Keratinocyte (primary cell): ENCODE measurements around the gene SLC25A2. TPM values are rescaled to one million over a fixed set of nuclear protein-coding genes. Genes with fewer than 3 reads are reported as not detected.
"Not testable (repeated sequence)": the region's sequence is repeated elsewhere in the genome, so short reads cannot be mapped to it uniquely, and the experiment has no call there.

Source experiments
- DNase-seq: peaks from one replicate; pipeline ENCODE4 v3.0.0-alpha.2; 2011; ENCODE audit warnings: low read depth, missing footprints, low spot score
- FAIRE-seq: peaks from 2 replicates; lab custom pipeline; 2011; peaks lifted over from hg19 to GRCh38; lab: Jason Lieb, UNC
- H2AFZ ChIP-seq: 2 replicates; pipeline ENCODE4 v1.6.0; 2012; ENCODE audit warnings: low read length, control low read depth, inconsistent platforms; ENCODE audit not compliant: control insufficient read depth
- H3K27ac ChIP-seq: 2 replicates; pipeline ENCODE4 v1.5.1; 2011; ENCODE audit warnings: low read length; ENCODE audit not compliant: control insufficient read depth, insufficient read depth
- H3K27me3 ChIP-seq: 3 replicates; pipeline ENCODE4 v1.6.0; 2011; ENCODE audit warnings: low read length; ENCODE audit not compliant: control insufficient read depth, insufficient read depth; ENCODE audit errors: extremely low read depth
- H3K36me3 ChIP-seq, 2 experiments: 2 replicates in 1 of 2; 3 replicates in 1 of 2; pipeline ENCODE4 v1.5.1; 2011; ENCODE audit warnings: low read length in 2 of 2, mild to moderate bottlenecking in 1 of 2; ENCODE audit not compliant: control insufficient read depth in 2 of 2, insufficient read depth in 2 of 2; ENCODE audit errors: extremely low read depth in 1 of 2
- H3K4me1 ChIP-seq: 3 replicates; pipeline ENCODE4 v1.5.1; 2011; ENCODE audit warnings: low read length; ENCODE audit not compliant: control insufficient read depth, insufficient read depth; ENCODE audit errors: extremely low read depth
- H3K4me2 ChIP-seq: 3 replicates; pipeline ENCODE4 v1.6.0; 2011; ENCODE audit warnings: low read depth, low read length; ENCODE audit not compliant: control insufficient read depth, insufficient read depth; ENCODE audit errors: extremely low read depth
- H3K4me3 ChIP-seq, 3 experiments: fragments of 200-600 bp in 1 of 3; sonication (generic) in 1 of 3; 2 replicates in 2 of 3; 3 replicates in 1 of 3; pipeline ENCODE4 v1.5.1; 2011 to 2016; ENCODE audit warnings: low read length in 3 of 3, mild to moderate bottlenecking in 3 of 3, control low read depth in 2 of 3, inconsistent platforms in 1 of 3, low read depth in 1 of 3, mixed read lengths in 1 of 3, mixed run types in 1 of 3, moderate library complexity in 1 of 3; ENCODE audit not compliant: control insufficient read depth in 2 of 3, insufficient read depth in 2 of 3; ENCODE audit errors: extremely low read depth in 1 of 3
- H3K79me2 ChIP-seq: 2 replicates; pipeline ENCODE4 v1.6.0; 2012; ENCODE audit warnings: low read length; ENCODE audit not compliant: control insufficient read depth, insufficient read depth
- H3K9ac ChIP-seq: 3 replicates; pipeline ENCODE4 v1.6.0; 2011; ENCODE audit warnings: low read length; ENCODE audit not compliant: control insufficient read depth, insufficient read depth; ENCODE audit errors: extremely low read depth
- H3K9me1 ChIP-seq: 3 replicates; pipeline ENCODE4 v1.6.0; 2011; ENCODE audit warnings: low read length; ENCODE audit not compliant: control insufficient read depth, insufficient read depth; ENCODE audit errors: extremely low read depth
- H3K9me3 ChIP-seq: 2 replicates; pipeline ENCODE4 v1.5.1; 2012; ENCODE audit warnings: low read depth, low read length; ENCODE audit not compliant: control insufficient read depth
- H4K20me1 ChIP-seq: 3 replicates; pipeline ENCODE4 v1.6.0; 2011; ENCODE audit warnings: low read length; ENCODE audit not compliant: control insufficient read depth, insufficient read depth; ENCODE audit errors: extremely low read depth
- CTCF ChIP-seq, 3 experiments: IDR thresholded peaks in 1 of 3; conservative IDR thresholded peaks in 1 of 3; optimal IDR thresholded peaks in 1 of 3; 2 replicates in 2 of 3; 3 replicates in 1 of 3; pipeline versions ENCODE3 to v1.5.1; 2011; ENCODE audit warnings: low read length in 3 of 3, mild to moderate bottlenecking in 3 of 3, moderate library complexity in 2 of 3, control low read depth in 1 of 3, inconsistent platforms in 1 of 3; ENCODE audit not compliant: insufficient read depth in 2 of 3; ENCODE audit errors: extremely low read depth in 1 of 3
- EZH2 ChIP-seq: IDR thresholded peaks from one replicate; pipeline ENCODE4 v1.6.1; 2012; ENCODE audit warnings: inconsistent platforms, mild to moderate bottlenecking, low read length, moderate library complexity
- dilution Hi-C: fragments of 300-500 bp; cut with MboI; formaldehyde crosslinking; loops from one replicate; pipeline ENCODE4 v1.7.0; 2020; ENCODE audit warnings: low sequenced_read_pairs; ENCODE audit not compliant: extremely low pct_ligation_motif_present
- polyA plus RNA-seq, 5 experiments: library from polyadenylated mRNA; depleted of rRNA in 3 of 5; stranded (reverse) in 3 of 5; stranded (forward) in 1 of 5; unstranded in 1 of 5; fragments of >200 nt; gene quantifications; 1 replicate in 1 of 5; 2 replicates in 3 of 5; 3 replicates in 1 of 5; pipeline versions ENCODE4 v1.2.1 to v1.2.3, GENCODE V29; 2011 to 2012; ENCODE audit warnings: missing spikeins in 2 of 5, low read depth in 1 of 5, low replicate concordance in 1 of 5

SLC25A2 gene
- polyA plus RNA-seq, 1 donor (not counting 4 experiments of a cell fraction or from before 2014, with no cell fraction given) = not detected

- no peak for FAIRE-seq
Measured at GRCh38 chr5:141349917-141350619, 46.2 kb upstream of the SLC25A2 start, which contains the start of gene PCDHGB1. Gene PCDHGB1 (plus strand): TSS chr5:141350099. CDS start chr5:141350261, 162 bp downstream.

GRCh38 chr5:141346017-141346416 lies 42.2 kb upstream of the SLC25A2 start:
- H3K9me3 ChIP-seq, H3K9me1 ChIP-seq, H3K4me3 ChIP-seq, dilution Hi-C loops, H3K4me1 ChIP-seq, H4K20me1 ChIP-seq, FAIRE-seq, DNase-seq, H2AFZ ChIP-seq, H3K9ac ChIP-seq, H3K27me3 ChIP-seq, H3K36me3 ChIP-seq, H3K79me2 ChIP-seq, H3K4me2 ChIP-seq, H3K27ac ChIP-seq: not testable (repeated sequence)

More at GRCh38 chr5:141349917-141350619, 46.2 kb upstream of the SLC25A2 start, which contains the start of gene PCDHGB1:
- Histone ChIP-seq H3K9me3 (peaks cover 6% of the 10 kb centered on the region), H3K4me2 (no peak within 1 kb of the TSS), H2AFZ (no peak within 1 kb of the TSS), H3K4me1 (no peaks in the 10 kb centered on the region), H3K9me1 (no peaks in the 10 kb centered on the region), H3K27me3 (no peaks in the 10 kb centered on the region), H3K4me3 (peak within 1 kb of the TSS in 1 of 3 experiments; percentile 14), H3K79me2 (no peaks in the 10 kb centered on the region), H4K20me1 (no peaks in the 10 kb centered on the region), H3K36me3 (no peaks in the 10 kb centered on the region), H3K27ac (no peak within 1 kb of the TSS), H3K9ac (no peak within 1 kb of the TSS)
- TF ChIP-seq EZH2 (no peak), CTCF (optimal IDR thresholded peaks at IDR 0.05 in 1 of 3, IDR thresholded peaks at IDR 0.05 in 1 of 3, conservative IDR thresholded peaks at IDR 0.05 in 1 of 3; ENCODE audit: extremely low read depth in 1 of 3, insufficient read depth in 2 of 3, low read length in 3 of 3) (peak; percentile 35 to 53 (median 48))
- dilution Hi-C loops = no loop called here
- DNase-seq = no peak
